ENCODE data around the gene PUM1. TPM values are rescaled to one million over a fixed set of nuclear protein-coding genes. Genes with fewer than 3 reads are reported as not detected.

Gene PUM1
- total RNA-seq, 1 donor from 2014 or later = 143 TPM

DNA sequence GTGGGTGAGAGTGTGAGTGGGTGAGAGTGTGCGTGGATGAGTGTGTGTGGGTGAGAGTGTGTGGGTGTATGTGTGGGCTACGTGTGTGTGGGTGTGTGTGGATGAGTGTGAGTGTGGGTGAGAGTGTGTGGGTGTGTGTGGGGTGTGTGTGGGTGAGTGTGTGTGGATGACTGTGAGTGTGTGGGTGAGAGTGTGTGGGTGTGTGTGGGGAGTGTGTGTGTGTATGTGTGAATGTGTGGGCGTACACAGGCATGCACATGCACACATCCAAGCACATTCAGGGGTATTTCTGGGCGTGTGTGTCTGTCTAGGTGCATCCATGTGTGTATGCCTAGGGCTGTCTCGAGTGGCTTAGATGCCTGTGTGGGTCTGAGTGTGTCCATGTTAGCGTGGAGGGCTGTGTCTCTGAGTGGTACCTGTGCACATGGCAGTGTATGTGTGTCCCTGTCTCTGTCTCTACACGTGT is 171.0 kb downstream of the PUM1 start:
- Histone ChIP-seq H3K9me3 (ENCODE audit: insufficient read depth, low read depth, low read length) (no peaks in the 10 kb centered on the region), H3K36me3 (ENCODE audit: insufficient read depth, low read length) (no peaks in the 10 kb centered on the region), H3K79me2 (ENCODE audit: insufficient read depth, low read length) (peaks cover 68% of the 10 kb centered on the region), H2AFZ (ENCODE audit: low read depth, low read length) (no peak overlapping the region), H4K20me1 (ENCODE audit: insufficient read depth, low read length) (peaks cover 82% of the 10 kb centered on the region), H3K4me2 (ENCODE audit: low read length) (no peak overlapping the region), H3K4me1 (ENCODE audit: insufficient read depth, low read length) (peaks cover 6% of the 10 kb centered on the region), H3K4me3 (ENCODE audit: insufficient read depth, low read depth, low read length) (no peak overlapping the region), H3K27me3 (ENCODE audit: insufficient read depth, low read length) (no peaks in the 10 kb centered on the region), H3K27ac (ENCODE audit: low read depth, low read length) (no peak overlapping the region), H3K9ac (ENCODE audit: low read length) (no peak overlapping the region)
- FAIRE-seq (no peak), DNase-seq (ENCODE audit: low read depth) (no peak)
- Mint-ChIP-seq H3K27me3 (ENCODE audit: low read depth, unreplicated experiment) (no peaks in the 10 kb centered on the region), H3K4me1 (ENCODE audit: low read depth, unreplicated experiment) (peaks cover 36% of the 10 kb centered on the region), H3K36me3 (ENCODE audit: low read depth, unreplicated experiment) (peaks cover 10% of the 10 kb centered on the region), H3K27ac (ENCODE audit: unreplicated experiment) (no peak overlapping the region), H3K4me3 (ENCODE audit: unreplicated experiment) (no peak overlapping the region), H3K9me3 (ENCODE audit: unreplicated experiment) (no peaks in the 10 kb centered on the region)
- no peak for TF ChIP-seq EZH2 (IDR thresholded peaks at IDR 0.05; ENCODE audit: insufficient read depth, low read length)
- TF ChIP-seq, protein P1, sequence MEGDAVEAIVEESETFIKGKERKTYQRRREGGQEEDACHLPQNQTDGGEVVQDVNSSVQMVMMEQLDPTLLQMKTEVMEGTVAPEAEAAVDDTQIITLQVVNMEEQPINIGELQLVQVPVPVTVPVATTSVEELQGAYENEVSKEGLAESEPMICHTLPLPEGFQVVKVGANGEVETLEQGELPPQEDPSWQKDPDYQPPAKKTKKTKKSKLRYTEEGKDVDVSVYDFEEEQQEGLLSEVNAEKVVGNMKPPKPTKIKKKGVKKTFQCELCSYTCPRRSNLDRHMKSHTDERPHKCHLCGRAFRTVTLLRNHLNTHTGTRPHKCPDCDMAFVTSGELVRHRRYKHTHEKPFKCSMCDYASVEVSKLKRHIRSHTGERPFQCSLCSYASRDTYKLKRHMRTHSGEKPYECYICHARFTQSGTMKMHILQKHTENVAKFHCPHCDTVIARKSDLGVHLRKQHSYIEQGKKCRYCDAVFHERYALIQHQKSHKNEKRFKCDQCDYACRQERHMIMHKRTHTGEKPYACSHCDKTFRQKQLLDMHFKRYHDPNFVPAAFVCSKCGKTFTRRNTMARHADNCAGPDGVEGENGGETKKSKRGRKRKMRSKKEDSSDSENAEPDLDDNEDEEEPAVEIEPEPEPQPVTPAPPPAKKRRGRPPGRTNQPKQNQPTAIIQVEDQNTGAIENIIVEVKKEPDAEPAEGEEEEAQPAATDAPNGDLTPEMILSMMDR (IDR thresholded peaks at IDR 0.05; ENCODE audit: insufficient read depth, low read depth, low read length) = no peak

DNA sequence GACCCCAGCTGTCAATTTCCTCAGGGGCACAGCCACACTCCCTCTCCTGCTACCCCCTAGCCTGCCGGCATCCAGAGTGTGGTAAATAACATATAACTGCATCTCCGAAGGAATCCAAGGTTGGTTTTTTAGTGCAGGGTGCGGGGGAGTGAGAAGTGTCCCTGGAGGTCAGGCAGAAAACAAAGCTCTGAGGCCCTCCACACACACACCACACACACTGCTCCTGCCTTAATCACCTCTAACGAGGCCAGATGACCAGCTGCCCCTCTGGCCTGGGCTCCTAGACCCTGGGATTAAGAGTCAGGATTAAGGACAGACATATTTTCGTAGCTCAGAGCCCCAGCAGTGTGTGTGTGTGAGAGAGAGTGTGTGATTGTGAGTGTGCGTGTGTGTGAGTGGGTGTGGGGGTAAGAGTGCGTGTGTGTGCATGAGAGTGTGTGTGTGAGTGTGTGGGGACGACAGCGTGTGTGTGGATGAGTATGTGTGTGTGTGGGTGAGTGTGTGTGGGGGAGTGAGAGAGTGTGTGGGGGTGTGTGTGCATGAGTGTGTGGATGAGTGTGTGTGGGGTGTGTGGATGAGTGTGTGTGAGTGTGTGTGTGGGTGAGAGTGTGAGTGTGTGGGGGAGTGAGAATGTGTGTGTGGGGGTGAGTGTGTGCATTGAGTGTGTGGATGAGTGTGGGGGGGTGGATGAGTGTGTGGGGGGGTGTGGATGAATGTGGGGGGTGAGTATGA is 171.6 kb downstream of the PUM1 start:
- Mint-ChIP-seq H3K4me3 (ENCODE audit: unreplicated experiment) (no peak overlapping the region), H3K27ac (ENCODE audit: unreplicated experiment) (peak overlapping the region; percentile 81), H3K27me3 (ENCODE audit: low read depth, unreplicated experiment) (no peaks in the 10 kb centered on the region), H3K4me1 (ENCODE audit: low read depth, unreplicated experiment) (peaks cover 42% of the 10 kb centered on the region), H3K36me3 (ENCODE audit: low read depth, unreplicated experiment) (peaks cover 10% of the 10 kb centered on the region), H3K9me3 (ENCODE audit: unreplicated experiment) (no peaks in the 10 kb centered on the region)
- Histone ChIP-seq H3K9me3 (ENCODE audit: insufficient read depth, low read depth, low read length) (no peaks in the 10 kb centered on the region), H3K27ac (ENCODE audit: low read depth, low read length) (no peak overlapping the region), H3K4me1 (ENCODE audit: insufficient read depth, low read length) (peaks cover 12% of the 10 kb centered on the region), H2AFZ (ENCODE audit: low read depth, low read length) (no peak overlapping the region), H3K4me3 (ENCODE audit: insufficient read depth, low read depth, low read length) (no peak overlapping the region), H3K9ac (ENCODE audit: low read length) (no peak overlapping the region), H3K4me2 (ENCODE audit: low read length) (no peak overlapping the region), H3K36me3 (ENCODE audit: insufficient read depth, low read length) (no peaks in the 10 kb centered on the region), H3K79me2 (ENCODE audit: insufficient read depth, low read length) (peaks cover 71% of the 10 kb centered on the region), H4K20me1 (ENCODE audit: insufficient read depth, low read length) (peaks cover 85% of the 10 kb centered on the region), H3K27me3 (ENCODE audit: insufficient read depth, low read length) (no peaks in the 10 kb centered on the region)
- TF ChIP-seq, protein P1 (IDR thresholded peaks at IDR 0.05; ENCODE audit: insufficient read depth, low read depth, low read length) = no peak
- TF ChIP-seq EZH2 (IDR thresholded peaks at IDR 0.05; ENCODE audit: insufficient read depth, low read length) = no peak
- FAIRE-seq (no peak), DNase-seq (ENCODE audit: low read depth) (no peak)

DNA sequence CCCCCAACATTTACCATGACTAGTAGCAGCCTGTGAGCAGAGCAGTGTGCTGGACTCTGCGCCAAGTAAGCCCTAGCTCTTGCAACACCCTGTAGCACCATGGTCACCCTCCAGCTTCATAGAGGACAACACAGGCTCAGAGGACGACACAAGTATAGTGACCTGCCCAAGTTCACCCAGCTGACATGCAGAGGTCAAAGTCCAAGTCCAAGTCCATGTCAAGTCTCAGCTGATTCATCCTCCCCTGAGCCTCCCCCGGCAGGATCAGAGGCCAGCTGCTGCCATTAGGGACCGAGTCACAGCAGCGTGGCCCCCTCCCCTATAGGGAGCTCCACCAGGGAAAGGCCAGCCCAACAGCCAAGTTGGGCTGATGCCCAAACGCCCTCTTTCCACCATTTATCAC is 172.8 kb downstream of the PUM1 start:
- Mint-ChIP-seq H3K27me3 (ENCODE audit: low read depth, unreplicated experiment) (no peaks in the 10 kb centered on the region), H3K36me3 (ENCODE audit: low read depth, unreplicated experiment) (peaks cover 10% of the 10 kb centered on the region), H3K27ac (ENCODE audit: unreplicated experiment) (no peak overlapping the region), H3K4me1 (ENCODE audit: low read depth, unreplicated experiment) (peaks cover 52% of the 10 kb centered on the region), H3K4me3 (ENCODE audit: unreplicated experiment) (no peak overlapping the region), H3K9me3 (ENCODE audit: unreplicated experiment) (no peaks in the 10 kb centered on the region)
- Histone ChIP-seq H3K79me2 (ENCODE audit: insufficient read depth, low read length) (peaks cover 62% of the 10 kb centered on the region), H3K9me3 (ENCODE audit: insufficient read depth, low read depth, low read length) (no peaks in the 10 kb centered on the region), H3K9ac (ENCODE audit: low read length) (no peak overlapping the region), H3K4me3 (ENCODE audit: insufficient read depth, low read depth, low read length) (no peak overlapping the region), H2AFZ (ENCODE audit: low read depth, low read length) (no peak overlapping the region), H3K36me3 (ENCODE audit: insufficient read depth, low read length) (no peaks in the 10 kb centered on the region), H3K27me3 (ENCODE audit: insufficient read depth, low read length) (no peaks in the 10 kb centered on the region), H3K27ac (ENCODE audit: low read depth, low read length) (no peak overlapping the region), H3K4me1 (ENCODE audit: insufficient read depth, low read length) (peaks cover 21% of the 10 kb centered on the region), H4K20me1 (ENCODE audit: insufficient read depth, low read length) (peaks cover 85% of the 10 kb centered on the region), H3K4me2 (ENCODE audit: low read length) (no peak overlapping the region)
- no peak for TF ChIP-seq EZH2 (IDR thresholded peaks at IDR 0.05; ENCODE audit: insufficient read depth, low read length)
- TF ChIP-seq, protein P1 (IDR thresholded peaks at IDR 0.05; ENCODE audit: insufficient read depth, low read depth, low read length) = no peak
- no peak for FAIRE-seq
- no peak for DNase-seq (ENCODE audit: low read depth)

Data from astrocyte (in vitro differentiated cells and primary cell).